ELR (cell line): ENCODE data around the gene UBE2G2.

Experiments used
- DNase-seq: peaks from one replicate; pipeline ENCODE4 v3.0.0-alpha.2; 2015; ENCODE audit warnings: low read depth

UBE2G2 gene

GRCh38 chr21:44727321-44727720 lies 74.3 kb downstream of the UBE2G2 start:
- no peak for DNase-seq

DNA sequence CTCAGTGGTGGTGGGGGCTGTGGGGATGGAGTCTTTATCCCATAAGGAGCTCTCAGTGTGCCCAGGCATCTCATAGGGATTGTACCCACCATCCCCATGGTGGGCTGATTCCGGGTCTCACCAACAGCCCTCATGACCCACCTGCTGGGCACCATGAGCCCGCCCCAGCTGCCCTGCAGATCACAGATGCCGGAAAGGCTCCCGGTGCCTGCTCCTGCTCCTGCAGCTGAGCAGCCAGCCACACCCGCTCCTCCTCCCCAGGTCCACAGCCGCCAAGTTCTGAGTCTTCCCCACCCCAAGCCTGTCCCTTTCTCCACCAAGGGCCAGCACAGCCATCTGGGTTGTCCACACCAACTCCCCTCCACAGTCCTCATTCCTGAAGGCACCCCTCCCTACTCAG lies 74.8 kb downstream of the UBE2G2 start:
- no peak for DNase-seq

DNA sequence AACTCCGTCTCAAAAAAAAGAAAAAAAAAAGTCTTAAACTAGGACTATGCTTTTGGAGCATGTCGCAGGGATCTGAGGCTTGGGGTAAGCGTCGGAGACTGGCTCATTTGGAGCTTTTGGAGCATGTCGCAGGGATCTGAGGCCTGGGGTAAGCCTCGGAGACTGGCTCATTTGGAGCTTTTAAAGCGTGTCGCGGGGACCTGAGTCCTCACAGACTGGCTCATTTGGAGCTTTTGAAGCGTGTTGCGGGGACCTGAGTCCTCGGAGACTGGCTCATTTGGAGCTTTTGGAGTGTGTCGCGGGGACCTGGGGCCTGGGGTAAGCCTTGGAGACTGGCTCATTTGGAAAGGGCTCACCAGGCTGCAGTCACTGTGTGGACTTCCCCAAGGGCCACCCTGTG lies 76.7 kb downstream of the UBE2G2 start:
- DNase-seq, result no peak

- no peak for DNase-seq
Observed at GRCh38 chr21:44724196-44724595, 77.4 kb downstream of the UBE2G2 start.

DNA sequence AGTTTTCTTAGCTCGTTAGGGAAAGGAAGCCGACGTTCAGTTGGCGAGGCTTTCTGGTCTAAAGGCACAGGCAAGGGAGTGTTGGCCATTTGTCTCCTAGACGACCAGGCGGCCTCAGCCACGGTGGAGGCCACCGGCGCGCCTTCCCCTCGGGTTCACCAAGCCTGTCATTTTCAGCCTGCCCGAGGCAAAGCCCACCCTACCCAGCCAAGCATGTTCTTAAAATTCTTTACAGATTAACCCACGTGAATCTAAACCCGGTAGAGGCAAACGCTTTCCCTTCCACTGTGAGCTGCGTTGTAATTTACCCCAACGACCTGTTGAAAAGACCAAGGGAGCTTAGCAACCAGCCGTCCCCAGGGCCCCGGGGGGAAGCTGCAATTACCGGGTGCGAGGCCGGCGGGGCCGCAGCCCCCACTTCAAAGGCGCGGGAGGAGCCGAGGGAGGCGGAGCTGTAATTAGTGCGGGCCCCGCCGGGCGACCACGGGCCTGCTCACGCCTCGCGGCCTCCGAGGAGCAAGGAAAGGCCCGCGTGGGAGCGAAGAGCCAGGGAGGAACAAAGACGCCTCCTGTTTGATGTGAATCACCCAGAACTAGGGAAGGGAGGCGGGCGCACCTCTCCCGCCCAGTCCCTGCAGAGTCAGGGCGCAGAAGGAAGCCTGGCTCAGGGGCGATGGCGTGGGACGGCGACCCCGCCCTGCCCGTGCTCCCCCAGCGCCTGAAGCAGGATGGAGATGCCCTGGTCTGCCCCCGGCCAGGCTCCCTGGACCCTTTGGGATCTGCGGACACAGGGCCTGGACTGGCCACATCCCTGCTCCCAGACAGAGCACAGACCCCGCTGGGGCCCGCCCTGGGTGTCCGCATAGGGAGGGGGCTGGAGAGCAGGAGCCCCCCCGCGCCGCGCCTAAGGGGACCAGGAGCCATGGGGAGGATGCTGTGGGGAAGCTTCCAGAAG lies 78.2 kb downstream of the UBE2G2 start:
- no peak for DNase-seq

DNA sequence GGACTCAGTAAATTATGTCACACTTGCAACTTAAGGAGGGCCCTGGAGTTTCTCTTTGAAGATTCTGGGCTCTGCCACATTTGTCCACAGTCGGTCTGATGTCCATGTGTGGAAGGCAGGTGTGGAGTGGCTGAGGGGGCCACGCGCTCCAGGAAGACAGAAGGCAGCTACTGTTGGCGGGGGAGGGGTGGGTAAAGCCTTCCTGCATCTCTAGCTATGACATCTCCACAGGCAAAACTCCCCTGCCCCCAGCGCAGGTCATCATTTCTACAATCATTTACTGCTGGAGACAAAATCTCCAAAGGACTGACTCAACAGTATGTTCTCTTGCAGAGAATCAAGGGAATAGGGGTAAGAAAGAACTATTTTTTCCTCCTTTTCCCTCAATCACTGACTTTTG lies 78.9 kb downstream of the UBE2G2 start:
- DNase-seq, result no peak

DNA sequence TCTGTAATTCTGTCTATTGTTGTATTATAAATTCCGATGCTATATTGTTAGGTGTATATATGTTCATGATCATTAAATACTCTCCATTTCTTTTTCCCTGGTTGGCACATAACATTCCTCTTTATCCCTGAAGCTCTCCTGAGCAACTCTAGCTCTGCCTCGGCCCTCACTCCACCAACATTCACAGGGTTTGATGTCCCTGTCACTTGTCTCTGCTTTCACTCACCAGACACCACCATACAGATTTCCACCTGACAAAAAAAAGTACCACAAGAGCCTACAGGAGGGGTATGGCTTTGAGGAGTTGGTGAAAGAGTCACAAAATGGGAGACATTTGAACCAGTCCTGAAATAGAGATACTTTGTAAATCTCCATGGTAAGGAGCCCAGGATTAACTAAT lies 81.5 kb downstream of the UBE2G2 start:
- no peak for DNase-seq
